Fibroblast of skin of left biceps (primary cell): ENCODE results near the gene ASPSCR1.

ENCODE experiments used
- DNase-seq, 2 experiments: peaks; one replicate each; pipeline ENCODE4 v3.0.0-alpha.2; 2013; ENCODE audit warnings: low read depth in 2 of 2

ASPSCR1 gene

GRCh38 chr17:82041144-82041814, 63.9 kb downstream of the ASPSCR1 start:
- no peak for DNase-seq

GRCh38 chr17:82042649-82043048, 65.2 kb downstream of the ASPSCR1 start:
- no peak for DNase-seq

GRCh38 chr17:82043507-82043906, 66.1 kb downstream of the ASPSCR1 start:
- DNase-seq: no peak

GRCh38 chr17:82045936-82046484, 68.6 kb downstream of the ASPSCR1 start:
- no peak for DNase-seq

- DNase-seq: no peak
Observed at GRCh38 chr17:82046903-82047302, 69.5 kb downstream of the ASPSCR1 start.

GRCh38 chr17:82047379-82047778, 70.0 kb downstream of the ASPSCR1 start:
- DNase-seq: no peak

GRCh38 chr17:82047914-82048570, 70.6 kb downstream of the ASPSCR1 start:
- no peak for DNase-seq

- no peak for DNase-seq
Observed at GRCh38 chr17:82048571-82048971, 71.1 kb downstream of the ASPSCR1 start.

- no peak for DNase-seq
Observed at GRCh38 chr17:82049106-82049505, 71.7 kb downstream of the ASPSCR1 start.

GRCh38 chr17:82049521-82049971, 72.1 kb downstream of the ASPSCR1 start:
- DNase-seq: no peak

GRCh38 chr17:82050152-82050760, 72.8 kb downstream of the ASPSCR1 start:
- no peak for DNase-seq

- DNase-seq: no peak
Observed at GRCh38 chr17:82050761-82051641, 73.6 kb downstream of the ASPSCR1 start.

GRCh38 chr17:82051776-82052637, 74.6 kb downstream of the ASPSCR1 start, which contains the start of the genes GPS1 and RFNG:
GPS1 (plus strand) TSS chr17:82051898; CDS start chr17:82051932, 34 bp downstream.
RFNG (minus strand) TSS chr17:82051811; CDS start chr17:82051766, 45 bp downstream.
- DNase-seq: no peak

GRCh38 chr17:82052638-82053059, 75.2 kb downstream of the ASPSCR1 start:
- DNase-seq: no peak

GRCh38 chr17:82053130-82053529, 75.7 kb downstream of the ASPSCR1 start:
- no peak for DNase-seq

- DNase-seq: no peak
Observed at GRCh38 chr17:82053556-82054263, 76.3 kb downstream of the ASPSCR1 start.

- DNase-seq: no peak
Observed at GRCh38 chr17:82054351-82055022, 77.1 kb downstream of the ASPSCR1 start.

- no peak for DNase-seq
Observed at GRCh38 chr17:82055023-82055964, 77.9 kb downstream of the ASPSCR1 start.
